ELF-1 (cell line): ENCODE results near the gene PDZD4.
A peak's percentile ranks its signal among the peaks of the same experiment; 100 is the strongest.

Experiments
- DNase-seq: peaks from one replicate; pipeline ENCODE4 v3.0.0-alpha.2; 2016; ENCODE audit warnings: low read depth, low spot score

PDZD4 gene

GRCh38 chrX:153867671-153868070 is 37.3 kb upstream of the PDZD4 start:
- DNase-seq = no peak

GRCh38 chrX:153867139-153867538 is 36.8 kb upstream of the PDZD4 start:
- no peak for DNase-seq

DNA sequence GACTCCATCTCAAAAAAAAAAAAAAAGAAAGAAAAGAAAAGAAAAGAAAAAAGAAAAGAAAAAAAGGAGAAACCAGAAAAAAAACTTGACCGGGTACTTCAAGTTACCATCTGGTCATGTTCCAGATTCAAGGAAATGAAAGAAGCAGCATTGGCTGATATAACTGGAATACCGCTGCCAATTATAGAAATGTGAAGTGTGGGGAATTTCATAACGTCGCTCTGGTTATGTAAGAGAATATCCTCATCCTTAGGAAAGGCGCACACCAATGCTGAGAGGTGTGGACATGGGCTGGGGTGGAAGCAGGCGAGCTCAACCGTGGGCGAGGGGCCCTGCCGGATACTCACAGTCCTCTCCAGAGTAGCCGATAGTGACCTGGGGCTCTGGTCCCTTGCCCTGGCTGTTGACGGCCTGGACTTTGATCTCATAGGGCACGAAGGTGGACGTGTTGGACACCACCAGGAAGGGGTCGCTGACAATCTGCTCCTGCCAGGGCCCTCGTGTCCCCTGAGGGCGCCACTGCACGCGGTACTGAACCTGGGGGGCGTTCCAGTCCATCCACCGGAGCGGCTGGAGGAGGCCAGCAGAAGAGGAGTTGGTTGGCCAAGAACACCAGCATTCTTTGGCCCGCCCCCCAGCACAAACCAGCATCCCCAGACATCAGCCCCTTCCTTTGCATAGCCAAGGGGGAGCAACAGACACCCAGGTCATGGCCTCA is 36.1 kb upstream of the PDZD4 start:
- DNase-seq = no peak

DNA sequence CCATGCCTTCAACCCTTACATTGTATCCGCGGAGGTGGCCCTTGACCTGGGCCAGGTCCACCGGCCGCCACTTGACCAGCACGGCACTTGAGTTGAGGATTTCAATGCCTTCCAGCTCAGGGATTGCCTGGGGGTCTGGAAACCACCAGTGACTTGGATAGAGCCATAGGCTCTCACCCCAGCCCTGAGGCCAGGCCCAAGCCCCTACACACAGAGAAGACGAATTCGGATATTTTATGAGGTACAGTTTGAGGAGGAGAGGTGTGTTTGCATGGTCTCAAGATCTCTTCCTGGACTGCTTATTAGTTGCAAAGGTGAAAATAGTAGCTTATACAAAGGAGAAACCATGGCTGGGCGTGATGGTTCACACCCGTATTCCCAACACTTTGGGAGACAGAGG is 35.3 kb upstream of the PDZD4 start:
- no peak for DNase-seq

GRCh38 chrX:153865321-153865580 is 34.9 kb upstream of the PDZD4 start:
- no peak for DNase-seq

DNA sequence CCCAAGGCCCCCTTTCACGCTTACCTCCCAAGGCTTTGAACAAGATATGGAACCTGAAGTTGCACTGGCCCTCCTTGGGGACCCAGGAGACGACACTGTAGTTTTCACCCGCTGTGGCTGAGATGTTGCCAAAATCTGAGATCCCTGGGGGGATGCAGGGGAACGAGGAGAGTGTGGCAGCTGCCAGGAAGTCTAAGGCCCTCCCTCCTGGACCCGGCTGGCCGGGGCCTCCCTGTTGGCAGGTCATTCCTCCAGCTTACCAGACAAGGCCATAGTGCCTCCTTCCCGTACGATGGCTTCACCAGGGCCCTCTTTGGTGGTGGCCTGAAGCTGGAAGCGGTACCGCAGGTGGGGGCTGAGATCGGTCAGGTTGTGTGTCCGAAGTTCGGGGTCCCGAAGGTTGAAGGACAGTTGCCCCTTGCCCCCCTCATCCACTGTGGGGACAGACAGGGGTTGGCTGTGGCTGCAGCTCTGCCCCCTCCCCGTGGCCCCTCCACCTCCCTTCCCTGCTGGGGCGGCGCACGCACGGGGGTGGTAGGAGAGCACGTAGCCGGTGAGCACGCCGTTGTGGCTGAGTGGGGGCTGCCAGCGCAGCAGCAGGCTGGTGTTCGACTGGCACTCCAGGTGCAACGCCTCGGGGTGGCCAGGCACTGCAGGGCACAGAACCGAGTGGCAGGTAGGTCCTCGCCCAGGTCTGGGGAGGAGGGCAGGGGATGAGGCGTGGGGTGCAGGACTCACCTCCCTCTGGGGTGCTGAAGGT is 34.4 kb upstream of the PDZD4 start:
- no peak for DNase-seq

- DNase-seq = no peak
Observed at GRCh38 chrX:153864101-153864500, 33.8 kb upstream of the PDZD4 start.

DNA sequence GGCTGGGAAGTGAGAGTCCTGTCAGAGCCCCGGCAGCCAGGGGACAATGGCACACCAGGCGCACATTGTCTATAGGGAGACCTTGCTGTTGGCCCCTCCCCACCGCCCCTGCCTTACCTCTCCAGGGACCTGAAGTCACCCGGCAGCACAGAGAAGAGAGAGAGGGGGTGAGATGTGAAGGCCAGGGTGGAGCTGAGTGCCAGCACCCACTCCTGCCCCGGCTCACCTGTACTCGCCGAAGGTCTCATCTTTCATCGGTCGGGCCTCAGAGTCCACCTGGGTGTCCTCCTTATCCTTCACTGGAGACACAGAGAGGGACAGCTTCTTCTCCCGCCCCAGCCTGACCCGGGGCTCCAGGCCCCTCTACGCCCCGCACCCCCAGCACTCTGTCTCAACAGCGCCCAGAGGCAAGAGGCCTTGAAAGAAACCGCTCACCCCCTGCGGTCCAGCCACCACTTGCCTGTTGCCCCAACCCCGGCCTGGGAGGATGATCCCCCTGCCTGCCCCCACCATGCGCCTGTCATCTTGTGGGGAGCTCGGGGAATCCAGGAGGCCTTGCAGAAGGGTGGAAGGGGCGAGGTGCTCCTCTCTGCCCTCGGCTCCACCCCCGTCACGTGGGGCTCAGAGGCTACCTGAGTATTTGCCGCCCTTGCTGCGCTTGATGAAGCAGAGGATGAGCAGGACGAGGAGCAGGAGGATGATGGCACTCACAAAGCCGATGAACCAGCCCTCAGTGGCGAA is 33.1 kb upstream of the PDZD4 start:
- DNase-seq = no peak

DNA sequence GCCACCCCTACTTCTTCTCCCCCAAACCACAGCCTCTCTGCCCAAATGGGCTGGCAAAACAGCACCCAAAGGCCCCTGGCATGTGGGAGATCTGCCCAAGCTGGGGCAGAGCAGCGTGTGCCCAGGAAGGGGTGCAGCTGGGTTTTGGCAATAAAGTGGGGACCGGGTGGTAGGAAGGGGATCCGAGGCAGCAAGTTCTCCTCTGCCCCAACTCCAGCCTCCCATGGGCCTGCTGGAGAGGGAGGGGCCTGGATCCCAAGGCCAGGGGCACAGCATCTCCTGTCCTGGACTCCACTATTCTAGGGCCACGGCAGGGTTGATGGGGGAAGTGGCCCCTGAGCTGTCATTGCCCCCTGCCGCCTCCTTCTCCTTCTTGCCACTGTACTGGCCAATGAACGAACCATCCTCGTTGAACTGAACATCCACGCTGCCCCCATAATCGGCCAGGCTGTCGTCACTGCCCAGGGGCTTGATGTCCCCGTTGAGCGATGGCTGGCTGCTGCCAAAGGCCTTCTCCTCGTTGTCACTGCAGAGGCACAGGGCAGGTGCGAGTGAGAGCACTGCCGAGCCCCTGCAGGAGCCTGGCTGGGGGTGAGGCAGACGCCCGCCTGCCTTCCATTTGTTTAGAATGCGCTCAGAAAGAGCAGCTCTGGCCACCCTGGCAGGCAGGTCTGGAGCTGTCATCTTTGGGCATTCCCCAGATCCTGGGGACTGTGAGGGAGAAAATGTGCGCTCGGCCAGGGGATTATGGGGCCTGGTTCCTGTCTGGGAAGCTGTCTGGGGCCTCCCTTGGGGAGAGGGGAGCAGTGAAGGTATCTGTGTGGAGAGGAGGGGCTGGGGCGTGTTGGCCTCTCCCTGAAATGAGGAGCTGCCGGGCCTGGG is 32.3 kb upstream of the PDZD4 start:
- peak; percentile 45 for DNase-seq

- no peak for DNase-seq
Observed at GRCh38 chrX:153861733-153862310, 31.5 kb upstream of the PDZD4 start.

GRCh38 chrX:153861151-153861550 is 30.8 kb upstream of the PDZD4 start:
- no peak for DNase-seq

DNA sequence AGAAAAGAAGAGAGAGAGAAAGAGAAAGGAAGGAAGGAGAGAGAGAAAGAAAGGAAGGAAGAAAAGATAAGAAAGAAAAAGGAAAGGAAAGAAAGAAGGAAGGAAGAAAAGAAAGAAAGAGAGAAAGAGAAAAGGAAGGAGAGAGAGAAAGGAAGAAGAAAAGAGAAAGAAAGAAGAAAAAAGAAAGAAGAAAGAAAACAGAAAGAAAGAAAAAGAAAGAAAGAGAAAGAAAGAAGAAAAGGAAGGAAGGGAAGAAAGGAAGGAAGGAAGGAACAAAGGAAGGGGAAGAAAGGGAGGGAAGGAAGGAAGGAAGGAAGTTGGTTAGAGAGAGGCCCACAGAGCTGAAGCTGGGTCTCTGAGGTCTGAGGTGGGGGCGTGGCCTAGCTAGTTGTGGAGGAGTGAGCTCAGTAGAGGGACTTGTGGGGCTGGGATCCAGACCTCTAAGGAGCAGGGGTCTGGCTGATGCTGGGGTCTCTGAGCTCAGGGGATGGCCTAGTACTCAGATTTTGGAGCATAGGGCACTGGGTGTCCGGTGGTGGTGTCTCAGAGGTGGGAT is 27.1 kb upstream of the PDZD4 start:
- no peak for DNase-seq

DNA sequence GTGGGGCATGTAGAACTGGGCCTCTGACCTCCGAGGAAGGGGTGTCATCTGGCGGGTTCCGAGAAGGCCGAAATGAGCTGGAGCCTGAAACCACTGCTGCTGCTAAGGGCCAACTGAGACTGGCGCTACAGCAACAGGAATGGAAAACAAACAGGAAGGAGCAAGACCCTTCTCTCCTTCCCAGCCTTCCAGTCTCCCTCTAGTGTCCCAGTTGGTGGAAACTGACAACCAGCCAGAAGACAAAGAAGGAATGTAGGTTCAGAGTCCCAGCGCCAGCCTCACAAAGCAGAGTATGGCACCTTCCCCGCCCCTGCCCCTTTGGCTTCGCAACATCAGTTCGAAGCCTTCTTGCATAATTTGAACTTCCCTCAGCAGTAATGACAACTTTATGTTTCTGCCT is 24.4 kb upstream of the PDZD4 start:
- DNase-seq = peak; percentile 70

DNA sequence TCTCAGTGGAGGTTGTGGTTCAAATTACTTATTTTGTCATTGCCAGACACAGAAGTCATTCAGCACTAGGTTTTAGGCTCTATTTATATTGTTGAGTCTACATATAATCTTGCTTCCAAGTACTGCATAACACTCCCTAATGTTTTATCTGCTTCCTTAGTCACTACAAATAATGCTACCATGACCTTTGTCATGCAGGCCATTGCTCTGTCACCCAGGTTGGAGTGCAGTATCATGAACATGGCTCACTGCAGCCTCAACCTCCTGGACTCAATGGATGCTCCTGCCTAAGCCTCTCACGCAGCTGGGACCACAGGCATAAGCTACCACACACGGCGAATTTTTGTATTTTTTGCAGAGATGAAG is 23.5 kb upstream of the PDZD4 start:
- no peak for DNase-seq

DNA sequence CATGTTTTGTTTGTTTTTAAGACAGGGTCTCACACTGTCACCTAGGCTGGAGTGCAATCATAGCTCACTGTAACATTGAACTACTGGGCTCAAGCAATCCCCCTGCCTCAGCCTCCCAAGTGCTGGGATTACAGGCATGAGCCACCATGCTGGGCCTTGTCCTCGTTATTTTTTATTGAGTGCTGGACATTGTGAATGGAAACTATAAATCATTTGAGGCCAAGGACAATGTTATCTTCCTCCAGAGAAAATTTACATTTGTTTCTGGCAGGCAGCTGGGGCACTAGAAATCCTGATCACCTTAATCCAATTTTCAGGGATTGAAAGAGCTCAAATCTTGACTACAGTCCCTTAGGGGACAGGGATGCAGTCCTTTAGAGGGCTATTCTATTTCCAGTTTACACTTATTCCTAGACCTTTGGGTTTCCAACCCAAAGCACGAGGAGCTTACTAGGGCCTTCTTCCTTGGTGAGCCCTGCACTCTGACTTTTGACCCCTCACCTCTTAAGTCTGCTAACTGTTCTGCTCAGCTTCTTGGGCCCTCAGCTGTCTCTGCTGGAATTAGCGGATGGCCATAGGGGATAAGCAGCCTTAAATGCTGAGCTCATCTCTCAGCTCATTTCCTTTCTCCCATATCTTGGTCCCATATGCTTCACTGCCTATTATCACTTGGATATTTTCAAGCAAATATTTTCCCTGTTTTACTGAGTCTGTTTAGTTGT is 23.0 kb upstream of the PDZD4 start:
- no peak for DNase-seq

GRCh38 chrX:153851981-153852380 is 21.6 kb upstream of the PDZD4 start:
- DNase-seq = no peak

DNA sequence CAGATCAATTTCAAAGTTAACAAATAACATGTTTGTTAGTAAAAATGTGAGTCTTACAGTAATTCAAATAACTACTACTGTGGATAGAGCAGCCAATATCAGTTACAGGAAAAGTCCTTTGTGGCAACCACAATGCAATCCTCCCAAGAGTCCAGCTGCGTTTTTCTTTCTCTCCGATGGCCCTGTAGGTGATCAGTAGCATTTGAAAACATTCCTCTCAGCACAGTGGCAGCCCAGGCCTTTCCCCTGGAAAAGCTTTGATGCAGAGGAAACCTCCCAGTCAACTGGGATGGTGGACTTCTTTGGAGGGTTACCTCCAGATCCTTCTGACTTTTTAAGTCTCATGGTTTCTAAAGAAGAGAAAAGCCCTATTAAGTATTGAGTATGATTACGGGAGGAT is 18.0 kb upstream of the PDZD4 start:
- peak; percentile 56 for DNase-seq

DNA sequence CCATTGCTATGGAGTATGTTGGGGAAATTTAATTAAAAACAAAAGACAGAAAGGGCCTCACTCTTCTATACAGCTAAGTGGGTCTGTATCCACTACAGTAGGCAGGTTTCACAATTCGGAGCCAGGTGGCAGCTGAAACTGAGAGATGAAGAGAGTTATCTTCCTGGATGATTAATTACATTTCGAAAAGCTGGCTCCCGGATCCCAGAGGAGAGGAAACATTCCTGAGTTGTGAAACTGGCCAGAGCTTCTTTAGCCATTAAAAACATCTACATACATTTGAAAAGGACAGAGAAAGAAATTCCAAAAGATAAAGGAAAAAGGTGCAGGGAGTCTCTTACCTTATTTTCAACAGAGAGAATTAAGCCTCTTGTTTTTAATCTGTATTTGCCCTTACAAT is 15.5 kb upstream of the PDZD4 start:
- DNase-seq = no peak

DNA sequence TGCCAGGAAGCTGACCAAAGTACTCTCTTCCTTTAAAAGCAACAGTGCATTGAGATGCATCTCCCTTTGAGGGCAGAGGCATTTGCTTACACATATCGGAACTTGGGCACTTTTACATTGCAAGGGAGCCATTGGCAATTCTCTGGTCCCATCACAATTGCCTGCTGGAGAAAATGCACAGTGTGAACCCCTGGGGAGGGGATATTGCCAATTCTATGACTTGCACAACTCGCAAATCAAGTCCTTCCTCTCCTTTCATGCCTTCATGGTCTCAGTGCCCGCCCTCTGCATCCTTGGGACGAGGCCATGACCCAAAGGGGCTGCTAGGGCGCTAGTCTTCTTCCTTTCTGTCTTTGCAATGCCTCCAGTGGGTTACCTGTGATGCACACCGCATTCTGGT is 14.9 kb upstream of the PDZD4 start:
- no peak for DNase-seq

DNA sequence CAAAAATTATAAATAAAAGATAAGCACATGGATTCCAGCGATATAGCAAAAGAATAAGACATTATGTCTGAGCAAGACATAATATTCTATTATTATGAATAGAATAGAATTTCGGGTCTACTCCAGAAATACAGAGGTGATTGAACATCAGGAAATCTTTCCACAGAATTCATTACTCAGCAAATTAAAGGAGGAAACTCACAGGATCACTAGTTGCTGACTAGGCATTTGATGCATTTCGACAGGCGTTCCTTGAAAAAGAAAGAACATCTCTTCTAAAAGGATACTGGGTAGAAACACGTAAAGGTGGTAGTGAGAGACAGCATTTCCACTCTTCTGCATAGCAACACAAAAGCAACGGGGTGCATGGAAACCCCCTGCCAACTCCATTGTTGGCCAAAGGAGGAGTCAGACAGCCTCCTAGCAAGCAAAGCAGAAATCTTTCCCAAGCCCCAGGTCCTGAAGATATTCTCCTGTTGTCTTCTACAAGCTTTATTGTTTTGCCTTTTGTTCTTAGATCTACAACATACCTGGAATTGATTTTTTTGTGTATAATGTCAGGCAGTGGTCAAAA is 14.3 kb upstream of the PDZD4 start:
- DNase-seq = peak; percentile 40
